Activated CD4-positive, CD25-positive, alpha-beta regulatory T cell treated with anti-CD3 and anti-CD28 coated beads, Interleukin-2, amount 50 U/mL, for 16 hours (primary cell): ENCODE data around the gene SLC35B2.
A peak's percentile ranks its signal among the peaks of the same experiment; 100 is the strongest.

Experiments
- DNase-seq: peaks from one replicate; pipeline ENCODE4 v3.0.0-alpha.2; 2020; ENCODE audit warnings: low read depth, low spot score

The SLC35B2 gene

DNA sequence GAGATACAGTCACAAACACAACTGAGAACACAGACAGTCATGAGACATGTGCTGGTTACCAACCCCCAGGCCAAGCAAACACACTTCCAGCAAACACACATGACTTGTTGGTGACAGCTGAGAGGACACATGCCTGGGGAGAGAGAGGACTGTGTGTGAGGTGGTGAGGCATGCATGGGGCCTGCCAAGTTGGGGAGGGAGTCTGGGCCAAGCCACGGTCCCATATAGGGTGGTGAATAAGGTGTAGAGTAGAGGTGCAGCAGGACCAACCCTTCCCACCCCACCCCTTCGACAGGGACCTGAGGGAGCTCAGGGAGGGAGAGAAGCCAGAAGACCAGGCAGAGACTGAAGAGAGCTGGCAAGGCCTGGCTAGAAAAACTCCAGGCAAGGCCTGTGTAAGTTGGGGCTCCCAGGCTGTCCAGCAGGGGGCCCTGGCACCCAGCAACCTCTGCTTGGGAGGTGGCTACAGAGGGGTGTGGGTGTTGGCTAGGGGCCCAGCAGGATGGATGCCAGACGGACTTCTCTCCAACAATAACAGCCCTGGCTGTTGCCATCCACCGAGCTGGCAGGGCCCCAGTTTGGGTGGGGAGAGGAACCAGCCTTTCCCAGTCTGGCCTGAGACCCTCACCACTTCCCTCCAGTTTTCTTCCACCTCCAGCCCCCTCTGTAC lies 35.9 kb downstream of the SLC35B2 start:
- peak; percentile 41 for DNase-seq

DNA sequence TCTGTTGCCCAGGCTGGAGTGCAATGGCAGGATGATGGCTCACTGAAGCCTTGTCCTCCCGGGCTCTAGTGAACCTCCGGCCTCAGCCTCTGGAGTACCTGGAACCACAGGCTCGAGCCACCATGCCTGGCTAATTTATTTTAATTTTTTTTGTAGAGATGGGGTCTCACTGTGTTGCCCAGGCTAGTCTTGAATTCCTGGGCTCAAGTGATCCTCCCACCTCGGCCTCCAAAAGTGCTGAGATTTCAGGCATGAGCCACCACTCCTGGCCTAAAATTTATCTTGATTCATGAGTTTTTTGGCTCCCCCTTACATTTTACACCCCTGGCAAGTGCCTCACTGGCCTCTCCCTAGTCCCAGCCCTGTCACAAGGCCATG lies 36.4 kb downstream of the SLC35B2 start:
- DNase-seq = no peak

DNA sequence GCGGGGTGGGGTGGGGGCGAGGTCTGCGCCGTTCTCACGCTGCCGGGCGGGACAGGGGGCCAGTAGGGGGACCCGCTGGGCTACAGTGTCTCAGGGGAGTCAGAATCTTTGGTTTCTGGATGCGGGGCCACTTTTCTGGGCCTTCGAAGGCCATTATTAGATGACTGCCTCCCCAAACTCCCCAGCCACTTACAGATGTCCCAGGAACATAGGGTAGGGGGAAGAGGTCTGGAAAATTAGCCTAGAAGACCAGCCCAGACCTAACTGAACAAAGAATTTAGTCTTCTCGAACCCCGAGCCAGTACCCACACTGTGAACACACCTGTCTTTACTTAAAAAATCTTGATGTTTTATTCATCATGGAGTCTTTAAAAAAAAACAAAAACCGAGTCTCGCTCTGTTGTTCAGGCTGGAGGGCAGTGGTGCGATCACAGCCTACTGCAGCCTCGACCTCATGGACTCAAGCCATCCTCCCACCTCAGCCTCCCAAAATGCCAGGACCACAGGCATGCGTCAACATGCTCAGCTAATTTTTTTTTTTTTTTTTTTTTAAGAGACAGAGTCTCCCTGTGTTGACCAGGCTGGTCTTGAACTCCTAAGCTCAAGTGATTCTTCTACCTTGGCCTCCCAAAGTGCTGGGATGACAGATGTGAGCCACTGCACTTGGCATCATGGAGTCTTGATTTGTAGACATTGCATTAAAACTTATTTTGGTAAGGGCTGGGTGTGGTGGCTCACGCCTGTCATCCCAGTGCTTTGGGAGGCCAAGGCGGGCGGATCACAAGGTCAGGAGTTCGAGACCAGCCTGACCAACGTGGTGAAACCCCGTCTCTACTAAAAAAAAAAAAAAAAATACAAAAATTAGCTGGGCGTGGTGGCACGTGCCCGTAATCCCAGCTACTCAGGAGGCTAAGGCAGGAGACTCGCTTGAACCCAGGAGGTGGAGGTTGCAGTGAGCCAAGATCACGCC lies 37.2 kb downstream of the SLC35B2 start:
- DNase-seq = no peak

DNA sequence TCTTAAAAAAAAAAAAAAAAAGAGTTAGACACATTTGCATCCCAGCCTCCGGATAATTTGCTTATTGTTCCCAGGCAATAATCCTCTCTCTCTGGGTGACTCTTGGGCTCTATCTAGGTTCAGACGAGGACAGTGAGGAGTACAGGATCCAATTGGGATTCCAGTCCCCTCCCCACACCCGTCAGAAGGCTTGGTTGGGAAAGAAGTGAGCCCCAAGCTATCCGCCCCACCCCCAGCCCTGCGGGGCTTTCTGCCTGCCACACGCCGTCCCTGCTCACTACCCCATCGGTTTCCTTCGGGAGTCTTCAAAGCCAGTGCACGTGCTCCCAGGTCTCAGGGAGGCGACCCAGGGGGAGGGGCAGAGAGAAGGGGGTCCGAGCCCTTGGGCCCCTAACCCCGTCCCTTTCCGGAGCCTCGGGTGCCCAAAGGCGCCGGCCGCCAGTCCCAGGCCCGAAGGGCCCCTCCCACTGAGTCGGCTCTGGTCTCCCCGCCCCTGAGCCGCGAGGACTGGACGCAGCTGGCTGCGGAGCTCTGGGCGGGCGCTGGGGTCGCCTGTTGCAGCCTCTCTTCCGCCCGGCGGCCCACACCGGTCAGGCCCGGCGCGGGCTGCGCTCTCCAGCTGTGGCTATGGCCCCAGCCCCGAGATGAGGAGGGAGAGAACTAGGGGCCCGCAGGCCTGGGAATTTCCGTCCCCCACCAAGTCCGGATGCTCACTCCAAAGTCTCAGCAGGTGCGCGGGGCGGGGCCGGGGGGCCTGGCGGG lies 38.1 kb downstream of the SLC35B2 start:
- DNase-seq = no peak

DNA sequence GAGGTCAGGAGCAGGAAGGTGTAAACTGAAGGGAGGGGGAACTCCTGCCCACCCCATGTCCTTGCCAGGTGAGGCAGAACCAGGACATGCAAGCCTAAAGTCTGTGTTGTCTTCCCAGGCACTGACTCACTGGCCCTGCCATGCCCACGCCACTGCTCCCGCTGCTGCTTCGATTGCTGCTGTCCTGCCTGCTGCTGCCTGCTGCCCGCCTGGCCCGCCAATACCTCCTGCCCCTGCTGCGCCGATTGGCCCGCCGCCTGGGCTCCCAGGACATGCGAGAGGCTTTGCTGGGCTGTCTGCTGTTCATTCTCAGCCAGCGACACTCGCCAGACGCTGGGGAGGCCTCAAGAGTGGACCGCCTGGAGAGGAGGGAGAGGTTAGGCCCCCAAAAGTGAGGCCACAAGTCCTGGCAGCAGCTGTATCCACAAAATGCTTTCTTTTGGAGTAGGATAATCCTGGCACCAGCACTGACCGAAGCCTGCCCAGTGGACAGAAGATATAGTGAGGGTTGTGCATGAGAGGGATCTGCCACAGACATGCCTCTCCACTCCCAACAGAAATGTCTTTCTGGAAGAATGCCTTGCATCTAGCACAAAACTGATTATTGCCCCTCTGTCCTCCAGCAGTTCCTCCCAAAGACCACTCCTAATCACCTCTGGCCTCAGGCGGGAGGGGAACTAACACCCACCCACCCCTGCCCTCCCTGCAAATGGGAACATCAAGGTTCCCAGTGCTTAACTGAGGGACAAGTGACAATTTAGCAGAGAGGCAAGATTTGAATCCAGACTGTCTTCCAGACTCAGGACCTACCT lies 39.8 kb downstream of the SLC35B2 start:
- no peak for DNase-seq

DNA sequence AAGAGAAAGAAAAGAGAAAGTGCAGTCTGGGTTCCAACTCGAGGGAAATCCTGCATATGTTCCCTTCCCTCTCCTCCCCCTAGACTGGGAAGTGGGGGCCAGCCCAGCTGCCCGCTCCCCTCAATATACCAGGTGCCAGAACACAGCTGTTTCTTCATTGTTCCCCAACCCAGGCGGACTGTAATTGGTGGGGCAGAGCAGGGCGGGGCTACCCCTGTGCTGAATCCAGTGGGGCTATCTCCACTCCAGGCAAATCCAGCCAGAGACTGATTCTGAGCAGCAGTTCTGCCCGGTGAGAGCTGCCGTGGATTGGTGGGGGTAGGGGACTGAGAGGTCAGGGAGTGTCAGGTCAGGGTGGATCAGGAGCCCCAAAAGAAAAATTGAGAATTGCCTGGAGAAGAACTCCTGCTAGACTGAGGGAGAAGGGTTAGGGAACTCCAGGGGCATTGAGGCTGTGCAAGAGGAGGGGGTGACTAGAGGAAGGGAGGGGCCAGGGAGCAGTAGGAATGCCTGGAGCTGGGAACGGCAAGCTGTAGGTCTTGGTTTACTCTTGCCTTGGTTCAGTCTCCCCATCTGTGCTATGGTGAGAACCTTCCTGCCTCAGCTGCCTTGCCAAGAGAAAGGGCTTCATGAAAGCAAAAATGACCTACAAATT lies 40.5 kb downstream of the SLC35B2 start, which contains the start of gene MYMX:
MYMX (plus strand) TSS at position 250 of the 655 bp plus-strand sequence. CDS start 546 bp downstream, outside the sequence.
- DNase-seq = no peak

DNA sequence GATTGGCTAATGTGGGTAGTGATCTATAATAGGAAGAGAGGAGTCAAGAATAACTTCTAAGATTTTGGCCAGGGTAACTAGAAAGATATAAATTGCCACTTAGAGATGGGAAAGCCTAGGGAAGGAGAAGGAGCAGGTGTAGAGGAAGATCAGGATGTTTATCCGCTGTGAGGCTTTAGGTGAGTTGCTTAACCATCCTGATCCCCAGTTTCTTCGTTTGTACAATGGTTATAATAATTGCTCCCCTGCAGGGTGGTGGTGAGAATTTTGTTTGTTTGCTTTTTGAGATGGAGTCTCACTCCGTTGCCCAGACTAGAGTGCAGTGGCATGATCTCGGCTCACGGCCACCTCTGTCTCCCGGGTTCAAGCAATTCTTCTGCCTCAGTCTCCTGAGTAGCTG lies 43.0 kb downstream of the SLC35B2 start:
- DNase-seq = no peak

DNA sequence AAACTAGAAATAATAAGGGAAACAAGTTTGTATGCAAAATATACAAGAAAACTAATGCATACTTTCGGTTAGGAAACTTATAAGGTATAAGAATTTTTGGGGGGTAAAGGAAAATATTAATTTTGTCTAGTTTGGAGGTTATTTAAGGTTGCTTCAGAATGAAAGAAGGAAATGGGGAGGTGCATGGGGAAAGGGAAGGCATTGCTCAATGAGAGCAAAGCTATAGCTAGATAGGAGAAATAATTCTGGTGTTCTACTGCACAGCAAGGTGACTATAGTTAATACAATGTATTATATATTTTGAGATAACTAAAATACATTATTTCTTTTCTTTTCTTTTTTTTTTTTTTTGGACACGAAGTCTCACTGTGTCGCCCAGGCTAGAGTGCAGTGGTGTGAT lies 46.0 kb downstream of the SLC35B2 start:
- no peak for DNase-seq

DNA sequence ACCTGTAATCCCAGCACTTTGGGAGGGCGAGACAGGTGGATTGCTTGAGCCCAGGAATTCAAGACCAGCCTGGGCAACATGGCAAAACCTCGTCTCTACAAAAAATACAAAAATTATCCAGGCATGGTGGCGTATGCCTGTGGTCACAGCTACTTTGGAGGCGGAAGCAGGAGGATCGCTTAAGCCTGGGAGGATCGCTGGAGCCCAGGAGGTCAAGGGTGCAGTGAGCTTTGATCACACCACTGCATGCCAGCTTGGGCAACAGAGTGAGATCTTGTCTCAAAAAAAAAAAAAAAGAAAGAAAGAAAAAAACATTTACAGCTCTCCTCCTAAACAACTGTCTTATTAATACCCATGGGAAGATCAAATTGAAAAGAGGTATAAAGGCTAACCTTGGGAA lies 49.4 kb downstream of the SLC35B2 start:
- no peak for DNase-seq
